ENCODE data around the gene RPRD1B.

Gene RPRD1B

DNA sequence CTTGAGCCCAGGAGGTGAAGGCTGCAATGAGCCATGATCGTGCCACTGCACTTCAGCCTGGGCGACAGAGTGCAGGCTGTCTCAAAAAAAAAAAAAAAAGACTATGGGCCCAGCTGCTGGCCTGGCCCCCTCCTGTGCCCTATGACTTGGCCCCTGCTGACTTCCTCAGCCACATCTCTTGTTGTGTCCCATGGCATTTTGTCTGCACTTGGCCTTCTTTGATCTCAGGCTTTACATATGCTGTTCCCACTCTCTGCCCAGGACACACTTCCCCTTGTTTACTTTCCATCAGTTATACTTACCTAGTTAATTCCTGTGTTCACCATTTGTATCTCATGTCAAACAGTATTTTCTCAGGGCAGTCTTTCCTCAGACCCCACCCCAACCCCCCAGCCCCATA, 44.5 kb downstream of the RPRD1B start:
- DNase-seq (ENCODE audit: low read depth), result no peak
- TF ChIP-seq, protein P1, sequence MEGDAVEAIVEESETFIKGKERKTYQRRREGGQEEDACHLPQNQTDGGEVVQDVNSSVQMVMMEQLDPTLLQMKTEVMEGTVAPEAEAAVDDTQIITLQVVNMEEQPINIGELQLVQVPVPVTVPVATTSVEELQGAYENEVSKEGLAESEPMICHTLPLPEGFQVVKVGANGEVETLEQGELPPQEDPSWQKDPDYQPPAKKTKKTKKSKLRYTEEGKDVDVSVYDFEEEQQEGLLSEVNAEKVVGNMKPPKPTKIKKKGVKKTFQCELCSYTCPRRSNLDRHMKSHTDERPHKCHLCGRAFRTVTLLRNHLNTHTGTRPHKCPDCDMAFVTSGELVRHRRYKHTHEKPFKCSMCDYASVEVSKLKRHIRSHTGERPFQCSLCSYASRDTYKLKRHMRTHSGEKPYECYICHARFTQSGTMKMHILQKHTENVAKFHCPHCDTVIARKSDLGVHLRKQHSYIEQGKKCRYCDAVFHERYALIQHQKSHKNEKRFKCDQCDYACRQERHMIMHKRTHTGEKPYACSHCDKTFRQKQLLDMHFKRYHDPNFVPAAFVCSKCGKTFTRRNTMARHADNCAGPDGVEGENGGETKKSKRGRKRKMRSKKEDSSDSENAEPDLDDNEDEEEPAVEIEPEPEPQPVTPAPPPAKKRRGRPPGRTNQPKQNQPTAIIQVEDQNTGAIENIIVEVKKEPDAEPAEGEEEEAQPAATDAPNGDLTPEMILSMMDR (conservative IDR thresholded peaks at IDR 0.05; ENCODE audit: control insufficient read depth, insufficient read depth, low read depth, low read length), result no peak
- H3K4me3 ChIP-seq (ENCODE audit: control insufficient read depth, low read depth, low read length), result no peak overlapping the region

DNA sequence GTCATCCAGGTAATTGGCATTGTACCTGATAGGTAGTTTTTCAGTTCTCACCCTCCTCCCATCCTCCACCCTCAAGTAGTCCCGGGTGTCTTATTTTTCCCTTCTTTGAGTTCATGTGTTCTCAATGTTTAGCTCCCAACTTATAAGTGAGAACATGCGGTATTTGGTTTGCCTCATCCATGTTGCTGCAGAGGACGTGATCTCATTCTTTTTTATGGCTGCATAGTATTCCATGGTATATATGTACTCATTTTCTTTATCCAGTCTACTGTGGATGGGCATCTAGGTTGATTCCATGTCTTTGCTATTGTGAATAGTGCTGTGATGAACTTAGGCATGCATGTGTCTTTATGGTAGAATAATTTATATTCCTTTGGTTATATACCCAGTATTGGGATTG, 45.8 kb downstream of the RPRD1B start:
- TF ChIP-seq, protein P1 (conservative IDR thresholded peaks at IDR 0.05; ENCODE audit: control insufficient read depth, insufficient read depth, low read depth, low read length), result no peak
- no peak overlapping the region for H3K4me3 ChIP-seq (ENCODE audit: control insufficient read depth, low read depth, low read length)
- DNase-seq (ENCODE audit: low read depth), result no peak

DNA sequence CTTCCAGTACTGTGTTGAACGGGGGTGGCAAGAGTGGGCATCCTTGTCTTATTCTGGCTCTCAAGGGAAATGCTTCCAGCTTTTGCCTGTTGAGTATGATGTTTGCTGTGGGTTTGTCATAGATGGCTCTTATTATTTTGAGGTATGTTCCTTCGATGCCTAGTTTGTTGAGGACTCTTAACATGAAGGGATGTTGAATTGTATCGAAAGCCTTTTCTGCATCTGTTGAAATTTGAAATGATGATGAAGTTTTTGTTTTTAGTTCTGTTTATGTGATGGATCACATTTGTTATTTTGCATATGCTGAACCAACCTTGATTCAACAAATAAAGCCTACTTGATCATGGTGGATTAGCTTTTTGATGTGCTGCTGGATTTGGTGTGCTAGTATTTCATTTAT, 48.0 kb downstream of the RPRD1B start:
- no peak overlapping the region for H3K4me3 ChIP-seq (ENCODE audit: control insufficient read depth, low read depth, low read length)
- DNase-seq (ENCODE audit: low read depth), result no peak
- TF ChIP-seq, protein P1 (conservative IDR thresholded peaks at IDR 0.05; ENCODE audit: control insufficient read depth, insufficient read depth, low read depth, low read length), result no peak

DNA sequence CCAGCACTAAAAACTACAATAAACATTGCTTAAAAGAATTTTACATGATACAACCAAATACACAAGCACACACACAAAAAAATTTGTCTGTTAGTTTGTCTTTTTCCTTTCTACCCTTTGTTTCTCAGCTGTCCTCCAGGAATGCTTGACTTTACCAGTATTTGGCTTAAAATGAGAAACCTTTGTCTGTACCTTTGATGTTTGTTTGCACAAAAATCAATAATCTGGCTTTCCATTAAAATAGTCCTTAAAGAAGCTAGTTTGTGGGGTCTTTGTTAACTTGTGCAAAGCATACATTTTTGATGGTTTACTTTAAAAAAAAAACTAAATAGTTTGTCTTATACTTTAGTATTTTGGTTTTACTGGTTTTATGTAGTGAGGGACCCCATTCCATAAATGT, 49.3 kb downstream of the RPRD1B start:
- TF ChIP-seq, protein P1 (conservative IDR thresholded peaks at IDR 0.05; ENCODE audit: control insufficient read depth, insufficient read depth, low read depth, low read length), result no peak
- DNase-seq (ENCODE audit: low read depth), result no peak
- no peak overlapping the region for H3K4me3 ChIP-seq (ENCODE audit: control insufficient read depth, low read depth, low read length)

DNA sequence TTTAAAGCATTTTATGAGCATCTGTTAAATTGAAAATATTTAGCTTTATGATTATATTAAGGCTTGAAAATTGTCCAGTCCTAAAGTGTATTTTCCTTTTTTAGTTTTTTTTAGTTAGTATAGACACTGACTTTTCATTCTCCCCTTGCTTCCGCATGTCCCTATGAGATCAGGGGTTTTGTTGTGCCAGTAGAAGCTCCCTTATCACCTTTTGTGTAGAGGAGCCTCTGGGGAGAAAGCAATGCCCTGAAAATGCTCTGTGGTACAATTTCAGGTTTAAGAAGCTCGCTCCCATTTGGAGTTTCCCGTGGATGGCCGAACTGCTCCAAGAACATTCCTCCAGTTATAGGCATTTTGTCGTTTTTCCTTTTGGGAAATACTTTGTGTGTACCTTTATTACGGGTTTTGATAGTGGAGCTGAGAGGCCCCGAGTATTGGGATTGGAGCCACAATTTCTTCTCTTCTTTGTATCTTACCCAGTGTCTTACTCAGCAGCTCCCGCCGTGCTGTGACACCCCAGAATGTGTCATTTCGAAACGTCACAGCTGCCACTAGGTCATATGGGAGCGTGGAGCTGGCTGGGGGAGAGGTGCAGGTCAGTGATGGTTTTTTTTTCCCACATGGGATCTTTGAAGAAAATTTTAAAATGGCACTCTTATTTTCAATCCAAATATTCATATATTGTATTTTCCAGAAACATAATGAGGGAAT, 49.9 kb downstream of the RPRD1B start:
- TF ChIP-seq, protein P1 (conservative IDR thresholded peaks at IDR 0.05; ENCODE audit: control insufficient read depth, insufficient read depth, low read depth, low read length), result no peak

DNA sequence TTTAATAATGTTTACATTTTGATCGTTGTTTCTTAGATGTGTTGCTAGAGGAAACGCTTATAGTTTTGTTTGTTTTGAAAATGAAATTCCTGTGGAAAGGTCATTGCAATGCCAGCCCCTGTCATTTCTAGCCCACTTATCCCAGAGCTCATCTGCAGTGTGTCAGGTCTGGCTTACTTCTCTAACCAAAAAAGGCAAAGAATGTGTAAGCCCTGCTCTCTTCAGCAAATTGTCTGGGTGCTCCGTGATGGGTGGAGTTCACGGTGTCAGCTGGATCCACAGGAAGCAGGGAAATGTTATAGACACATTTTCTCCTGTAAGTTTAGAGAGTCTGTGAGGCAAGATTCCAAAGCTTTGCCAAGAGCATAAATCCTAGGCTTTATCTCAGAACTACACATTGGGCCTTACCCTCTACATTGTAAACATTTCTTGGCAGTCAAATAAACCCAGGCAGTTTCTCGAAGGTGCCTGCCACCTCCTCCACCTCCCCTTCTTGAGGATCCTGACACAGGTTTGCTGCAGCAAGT, 50.9 kb downstream of the RPRD1B start:
- DNase-seq (ENCODE audit: low read depth), result no peak
- TF ChIP-seq, protein P1 (conservative IDR thresholded peaks at IDR 0.05; ENCODE audit: control insufficient read depth, insufficient read depth, low read depth, low read length), result no peak
- H3K4me3 ChIP-seq (ENCODE audit: control insufficient read depth, low read depth, low read length), result no peak overlapping the region

More for the DNA sequence above, 49.9 kb downstream of the RPRD1B start:
- H3K4me3 ChIP-seq (ENCODE audit: control insufficient read depth, low read depth, low read length), result no peak overlapping the region
- no peak for DNase-seq (ENCODE audit: low read depth)

All from fibroblast of mammary gland (primary cell).